PFSK-1 (cell line): ENCODE data around the gene FOXF1.

Source experiments
- TAF1 ChIP-seq: IDR thresholded peaks from 2 replicates; pipeline ENCODE4 v1.6.1; 2012; ENCODE audit warnings: low read length, control low read depth, borderline replicate concordance; ENCODE audit not compliant: insufficient read depth
- TF ChIP-seq, protein P1 (sequence below), 2 experiments: IDR thresholded peaks; 2 replicates each; pipeline versions ENCODE4 v1.6.1 to v1.8.0; 2011 to 2012; ENCODE audit warnings: low read depth in 2 of 2, low read length in 2 of 2, control low read depth in 1 of 2, inconsistent platforms in 1 of 2, mild to moderate bottlenecking in 1 of 2, moderate library complexity in 1 of 2; ENCODE audit not compliant: insufficient read depth in 1 of 2

- TF ChIP-seq TAF1, result no peak
- TF ChIP-seq, protein P1, sequence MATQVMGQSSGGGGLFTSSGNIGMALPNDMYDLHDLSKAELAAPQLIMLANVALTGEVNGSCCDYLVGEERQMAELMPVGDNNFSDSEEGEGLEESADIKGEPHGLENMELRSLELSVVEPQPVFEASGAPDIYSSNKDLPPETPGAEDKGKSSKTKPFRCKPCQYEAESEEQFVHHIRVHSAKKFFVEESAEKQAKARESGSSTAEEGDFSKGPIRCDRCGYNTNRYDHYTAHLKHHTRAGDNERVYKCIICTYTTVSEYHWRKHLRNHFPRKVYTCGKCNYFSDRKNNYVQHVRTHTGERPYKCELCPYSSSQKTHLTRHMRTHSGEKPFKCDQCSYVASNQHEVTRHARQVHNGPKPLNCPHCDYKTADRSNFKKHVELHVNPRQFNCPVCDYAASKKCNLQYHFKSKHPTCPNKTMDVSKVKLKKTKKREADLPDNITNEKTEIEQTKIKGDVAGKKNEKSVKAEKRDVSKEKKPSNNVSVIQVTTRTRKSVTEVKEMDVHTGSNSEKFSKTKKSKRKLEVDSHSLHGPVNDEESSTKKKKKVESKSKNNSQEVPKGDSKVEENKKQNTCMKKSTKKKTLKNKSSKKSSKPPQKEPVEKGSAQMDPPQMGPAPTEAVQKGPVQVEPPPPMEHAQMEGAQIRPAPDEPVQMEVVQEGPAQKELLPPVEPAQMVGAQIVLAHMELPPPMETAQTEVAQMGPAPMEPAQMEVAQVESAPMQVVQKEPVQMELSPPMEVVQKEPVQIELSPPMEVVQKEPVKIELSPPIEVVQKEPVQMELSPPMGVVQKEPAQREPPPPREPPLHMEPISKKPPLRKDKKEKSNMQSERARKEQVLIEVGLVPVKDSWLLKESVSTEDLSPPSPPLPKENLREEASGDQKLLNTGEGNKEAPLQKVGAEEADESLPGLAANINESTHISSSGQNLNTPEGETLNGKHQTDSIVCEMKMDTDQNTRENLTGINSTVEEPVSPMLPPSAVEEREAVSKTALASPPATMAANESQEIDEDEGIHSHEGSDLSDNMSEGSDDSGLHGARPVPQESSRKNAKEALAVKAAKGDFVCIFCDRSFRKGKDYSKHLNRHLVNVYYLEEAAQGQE (IDR thresholded peaks at IDR 0.05; ENCODE audit: insufficient read depth in 1 of 2, low read depth in 2 of 2, low read length in 2 of 2), result no peak
Observed at GRCh38 chr16:86530251-86531190, 20.2 kb downstream of the FOXF1 start.
